Esophagus muscularis mucosa (tissue), 4 donors: ENCODE results near the gene PDP2. TPM values are rescaled to one million over a fixed set of nuclear protein-coding genes. Genes with fewer than 3 reads are reported as not detected.
A peak's percentile ranks its signal among the peaks of the same experiment; 100 is the strongest.

Source experiments
- DNase-seq: peaks from one replicate; pipeline ENCODE4 v3.0.0-alpha.2; 2017; ENCODE audit errors: extremely low spot score
- H3K27ac ChIP-seq, 4 donors: fragments of 200-600 bp; sonication (generic); replicated peaks in 1 of 4; 1 replicate in 3 of 4; 2 replicates in 1 of 4; pipeline ENCODE4 v1.5.1; 2016 to 2019; ENCODE audit warnings: mild to moderate bottlenecking in 1 of 4
- H3K27me3 ChIP-seq, 4 donors: fragments of 200-600 bp; sonication (generic); one replicate each; pipeline versions ENCODE4 v1.5.1 to v1.6.0; 2016 to 2019
- H3K36me3 ChIP-seq, 4 donors: fragments of 200-600 bp; sonication (generic); one replicate each; pipeline ENCODE4 v1.5.1; 2016 to 2019
- H3K4me1 ChIP-seq, 4 donors: fragments of 200-600 bp; sonication (generic); one replicate each; pipeline ENCODE4 v1.5.1; 2016 to 2019
- H3K4me3 ChIP-seq, 4 donors: fragments of 200-600 bp; sonication (generic); 1 replicate in 2 of 4; 2 replicates in 2 of 4; pipeline ENCODE4 v1.5.1; 2016 to 2019; ENCODE audit warnings: mild to moderate bottlenecking in 4 of 4, moderate library complexity in 1 of 4
- H3K9me3 ChIP-seq, 4 donors: fragments of 200-600 bp; sonication (generic); 1 replicate in 3 of 4; 2 replicates in 1 of 4; pipeline ENCODE4 v1.5.1; 2016 to 2019
- EP300 ChIP-seq: sonication (generic); formaldehyde crosslinking; IDR thresholded peaks from one replicate; pipeline ENCODE4 v1.6.1; 2017; ENCODE audit warnings: antibody characterized with exemption
- POLR2A ChIP-seq: fragments of 450-650 bp; IDR thresholded peaks from one replicate; pipeline ENCODE4 v1.6.1; 2017; ENCODE audit warnings: antibody characterized with exemption, moderate library complexity, mild to moderate bottlenecking, low read depth
- POLR2AphosphoS5 ChIP-seq, 2 donors: sonication (generic); formaldehyde crosslinking; IDR thresholded peaks; one replicate each; pipeline ENCODE4 v1.6.1; 2017; ENCODE audit warnings: antibody characterized with exemption in 2 of 2
- WGBS: methylation state at CpG from one replicate; pipeline ENCODE4 v1.1.5; 2018; 5-methylcytosine and 5-hydroxymethylcytosine counted together
- intact Hi-C: fragments of 100-400 bp; cut with DNase I; formaldehyde crosslinking; loops from one replicate; pipeline ENCODE4 v1.15.1; 2023
- total RNA-seq, 4 donors: library from RNA; depleted of rRNA; stranded (reverse); fragments of >200 nt; gene quantifications; one replicate each; pipeline versions ENCODE4 v1.1.0 to v1.2.1, GENCODE V29; 2016
- TF ChIP-seq, protein P1 (sequence below), 3 experiments: fragments of 200-600 bp in 2 of 3; fragments of 450-650 bp in 1 of 3; sonication (generic) in 2 of 3; IDR thresholded peaks; one replicate each; pipeline ENCODE4 v1.5.1; 2017 to 2019; ENCODE audit warnings: antibody characterized with exemption in 3 of 3, mild to moderate bottlenecking in 2 of 3, moderate library complexity in 1 of 3

Gene PDP2
- total RNA-seq, 4 donors from 2014 or later = 5.5 to 9.3 (median 7.6) TPM

- 8% methylated on average over 36 of the region's 72 CpGs for WGBS
- Histone ChIP-seq H3K9me3 (no peaks in the 10 kb centered on the region), H3K27me3 (peaks cover 0 to 3% (median 0%) of the 10 kb centered on the region in 4 donors), H3K36me3 (peaks cover 11 to 26% (median 13%) of the 10 kb centered on the region in 4 donors), H3K4me3 (peak overlapping the region; percentile 72 to 77 (median 74)), H3K4me1 (peaks cover 53 to 92% (median 83%) of the 10 kb centered on the region in 4 donors), H3K27ac (peak overlapping the region; percentile 92 to 95 (median 93))
- TF ChIP-seq EP300 (no peak), POLR2AphosphoS5 (IDR thresholded peaks at IDR 0.05) (no peak), POLR2A (no peak)
- TF ChIP-seq, protein P1, sequence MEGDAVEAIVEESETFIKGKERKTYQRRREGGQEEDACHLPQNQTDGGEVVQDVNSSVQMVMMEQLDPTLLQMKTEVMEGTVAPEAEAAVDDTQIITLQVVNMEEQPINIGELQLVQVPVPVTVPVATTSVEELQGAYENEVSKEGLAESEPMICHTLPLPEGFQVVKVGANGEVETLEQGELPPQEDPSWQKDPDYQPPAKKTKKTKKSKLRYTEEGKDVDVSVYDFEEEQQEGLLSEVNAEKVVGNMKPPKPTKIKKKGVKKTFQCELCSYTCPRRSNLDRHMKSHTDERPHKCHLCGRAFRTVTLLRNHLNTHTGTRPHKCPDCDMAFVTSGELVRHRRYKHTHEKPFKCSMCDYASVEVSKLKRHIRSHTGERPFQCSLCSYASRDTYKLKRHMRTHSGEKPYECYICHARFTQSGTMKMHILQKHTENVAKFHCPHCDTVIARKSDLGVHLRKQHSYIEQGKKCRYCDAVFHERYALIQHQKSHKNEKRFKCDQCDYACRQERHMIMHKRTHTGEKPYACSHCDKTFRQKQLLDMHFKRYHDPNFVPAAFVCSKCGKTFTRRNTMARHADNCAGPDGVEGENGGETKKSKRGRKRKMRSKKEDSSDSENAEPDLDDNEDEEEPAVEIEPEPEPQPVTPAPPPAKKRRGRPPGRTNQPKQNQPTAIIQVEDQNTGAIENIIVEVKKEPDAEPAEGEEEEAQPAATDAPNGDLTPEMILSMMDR (IDR thresholded peaks at IDR 0.05) = peak; percentile 47 to 63 (median 59)
- DNase-seq = no peak
- intact Hi-C loops = no loop called here
Measured at GRCh38 chr16:66924527-66925321, 44.4 kb downstream of the PDP2 start.

- H3K4me1 ChIP-seq = peaks cover 46 to 85% (median 76%) of the 10 kb centered on the region in 4 donors
Measured at GRCh38 chr16:66925322-66925840, 45.1 kb downstream of the PDP2 start, which contains the start of gene RRAD. Gene RRAD, minus strand, starts transcription at chr16:66925535. Its CDS starts 356 bp downstream, at chr16:66925179.

GRCh38 chr16:66926171-66926947 lies 46.0 kb downstream of the PDP2 start:
- Histone ChIP-seq H3K4me1 (peaks cover 39 to 75% (median 66%) of the 10 kb centered on the region in 4 donors), H3K27me3 (peaks cover 0 to 3% (median 0%) of the 10 kb centered on the region in 4 donors), H3K36me3 (peaks cover 10 to 27% (median 19%) of the 10 kb centered on the region in 4 donors), H3K27ac (peak overlapping the region; percentile 92 to 95 (median 93)), H3K9me3 (no peaks in the 10 kb centered on the region), H3K4me3 (peak overlapping the region; percentile 72 to 77 (median 74))
- 66% methylated on average over 5 of the region's 5 CpGs for WGBS
- no peak for DNase-seq
- TF ChIP-seq, protein P1 (IDR thresholded peaks at IDR 0.05) = no peak
- TF ChIP-seq POLR2A (no peak), EP300 (no peak), POLR2AphosphoS5 (IDR thresholded peaks at IDR 0.05) (no peak)
- intact Hi-C loops = no loop called here

More at GRCh38 chr16:66925322-66925840, 45.1 kb downstream of the PDP2 start, which contains the start of gene RRAD:
- TF ChIP-seq EP300 (no peak), POLR2AphosphoS5 (IDR thresholded peaks at IDR 0.05) (peak; percentile 61 to 90), POLR2A (peak; percentile 74)
- TF ChIP-seq, protein P1 (IDR thresholded peaks at IDR 0.05) = no peak
- Histone ChIP-seq H3K9me3 (no peaks in the 10 kb centered on the region), H3K27ac (peak within 1 kb of the TSS; percentile 92 to 95 (median 93)), H3K36me3 (peaks cover 11 to 26% (median 16%) of the 10 kb centered on the region in 4 donors), H3K27me3 (peaks cover 0 to 3% (median 0%) of the 10 kb centered on the region in 4 donors), H3K4me3 (peak within 1 kb of the TSS; percentile 72 to 77 (median 74))
- WGBS = no CpG with 5 or more reads among the region's 42 CpGs
- intact Hi-C loops = no loop called here
- no peak for DNase-seq

GRCh38 chr16:66926961-66927436 lies 46.7 kb downstream of the PDP2 start:
- H3K4me3 ChIP-seq = no peak overlapping the region
- no peaks in the 10 kb centered on the region for H3K9me3 ChIP-seq
- peak; percentile 13 for TF ChIP-seq POLR2A
- TF ChIP-seq, protein P1 (IDR thresholded peaks at IDR 0.05) = no peak
- H3K36me3 ChIP-seq = peaks cover 3 to 27% (median 18%) of the 10 kb centered on the region in 4 donors
- H3K4me1 ChIP-seq = peaks cover 36 to 70% (median 62%) of the 10 kb centered on the region in 4 donors
- 60% methylated on average over 2 of the region's 3 CpGs for WGBS
- H3K27ac ChIP-seq = peak overlapping the region; percentile 92 to 95 (median 93)
- peaks cover 0 to 3% (median 0%) of the 10 kb centered on the region in 4 donors for H3K27me3 ChIP-seq
- no peak for DNase-seq
- intact Hi-C loops = no loop called here
